Osteocyte (in vitro differentiated cells): ENCODE data around the gene ZNF563. TPM values are rescaled to one million over a fixed set of nuclear protein-coding genes. Genes with fewer than 3 reads are reported as not detected.

ENCODE experiments used
- total RNA-seq: library from RNA; stranded (reverse); gene quantifications from 2 replicates; pipeline ENCODE4 v1.2.1, GENCODE V29; 2021

Gene ZNF563
- total RNA-seq, 1 donor from 2014 or later, result 1.4 TPM

Other genes starting within 250 kb of the ZNF563 start
- 3.9 and 8.5 TPM in 2 replicates for gene ZNF20, start 193.3 kb downstream of the ZNF563 start, total RNA-seq
- gene ZNF625, start 176.9 kb downstream of the ZNF563 start, total RNA-seq, result 9.1 and 11.6 TPM in 2 replicates
- 10.4 and 12.9 TPM in 2 replicates for gene ZNF136, start 170.5 kb downstream of the ZNF563 start, total RNA-seq
- 7.0 and 7.8 TPM in 2 replicates for gene ZNF44, start 38.8 kb downstream of the ZNF563 start, total RNA-seq
- gene ZNF442, start 32.0 kb upstream of the ZNF563 start, total RNA-seq, result 2.2 and 2.3 TPM in 2 replicates
- 1.7 and 2.1 TPM in 2 replicates for gene ZNF799, start 67.6 kb upstream of the ZNF563 start, total RNA-seq
- 1.7 and 2.2 TPM in 2 replicates for gene ZNF443, start 107.4 kb upstream of the ZNF563 start, total RNA-seq
- 3.4 and 3.9 TPM in 2 replicates for gene ZNF709, start 151.2 kb upstream of the ZNF563 start, total RNA-seq
- 10.7 and 12.9 TPM in 2 replicates for gene ZNF564, start 217.8 kb upstream of the ZNF563 start, total RNA-seq